ENCODE data around the gene SMIM45.

- TF ChIP-seq, protein P1, sequence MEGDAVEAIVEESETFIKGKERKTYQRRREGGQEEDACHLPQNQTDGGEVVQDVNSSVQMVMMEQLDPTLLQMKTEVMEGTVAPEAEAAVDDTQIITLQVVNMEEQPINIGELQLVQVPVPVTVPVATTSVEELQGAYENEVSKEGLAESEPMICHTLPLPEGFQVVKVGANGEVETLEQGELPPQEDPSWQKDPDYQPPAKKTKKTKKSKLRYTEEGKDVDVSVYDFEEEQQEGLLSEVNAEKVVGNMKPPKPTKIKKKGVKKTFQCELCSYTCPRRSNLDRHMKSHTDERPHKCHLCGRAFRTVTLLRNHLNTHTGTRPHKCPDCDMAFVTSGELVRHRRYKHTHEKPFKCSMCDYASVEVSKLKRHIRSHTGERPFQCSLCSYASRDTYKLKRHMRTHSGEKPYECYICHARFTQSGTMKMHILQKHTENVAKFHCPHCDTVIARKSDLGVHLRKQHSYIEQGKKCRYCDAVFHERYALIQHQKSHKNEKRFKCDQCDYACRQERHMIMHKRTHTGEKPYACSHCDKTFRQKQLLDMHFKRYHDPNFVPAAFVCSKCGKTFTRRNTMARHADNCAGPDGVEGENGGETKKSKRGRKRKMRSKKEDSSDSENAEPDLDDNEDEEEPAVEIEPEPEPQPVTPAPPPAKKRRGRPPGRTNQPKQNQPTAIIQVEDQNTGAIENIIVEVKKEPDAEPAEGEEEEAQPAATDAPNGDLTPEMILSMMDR (IDR thresholded peaks at IDR 0.05; ENCODE audit: poor library complexity, severe bottlenecking) = no peak
- no peak for TF ChIP-seq RAD21 (conservative IDR thresholded peaks at IDR 0.05)
- TF ChIP-seq EP300 (conservative IDR thresholded peaks at IDR 0.05; ENCODE audit: poor library complexity, severe bottlenecking) = no peak
- no peak for TF ChIP-seq EZH2 (IDR thresholded peaks at IDR 0.05; ENCODE audit: borderline replicate concordance, insufficient read depth, low read length, poor library complexity, severe bottlenecking)
- TF ChIP-seq TAF1 (IDR thresholded peaks at IDR 0.05; ENCODE audit: low read depth) = no peak
- TF ChIP-seq, protein P2, sequence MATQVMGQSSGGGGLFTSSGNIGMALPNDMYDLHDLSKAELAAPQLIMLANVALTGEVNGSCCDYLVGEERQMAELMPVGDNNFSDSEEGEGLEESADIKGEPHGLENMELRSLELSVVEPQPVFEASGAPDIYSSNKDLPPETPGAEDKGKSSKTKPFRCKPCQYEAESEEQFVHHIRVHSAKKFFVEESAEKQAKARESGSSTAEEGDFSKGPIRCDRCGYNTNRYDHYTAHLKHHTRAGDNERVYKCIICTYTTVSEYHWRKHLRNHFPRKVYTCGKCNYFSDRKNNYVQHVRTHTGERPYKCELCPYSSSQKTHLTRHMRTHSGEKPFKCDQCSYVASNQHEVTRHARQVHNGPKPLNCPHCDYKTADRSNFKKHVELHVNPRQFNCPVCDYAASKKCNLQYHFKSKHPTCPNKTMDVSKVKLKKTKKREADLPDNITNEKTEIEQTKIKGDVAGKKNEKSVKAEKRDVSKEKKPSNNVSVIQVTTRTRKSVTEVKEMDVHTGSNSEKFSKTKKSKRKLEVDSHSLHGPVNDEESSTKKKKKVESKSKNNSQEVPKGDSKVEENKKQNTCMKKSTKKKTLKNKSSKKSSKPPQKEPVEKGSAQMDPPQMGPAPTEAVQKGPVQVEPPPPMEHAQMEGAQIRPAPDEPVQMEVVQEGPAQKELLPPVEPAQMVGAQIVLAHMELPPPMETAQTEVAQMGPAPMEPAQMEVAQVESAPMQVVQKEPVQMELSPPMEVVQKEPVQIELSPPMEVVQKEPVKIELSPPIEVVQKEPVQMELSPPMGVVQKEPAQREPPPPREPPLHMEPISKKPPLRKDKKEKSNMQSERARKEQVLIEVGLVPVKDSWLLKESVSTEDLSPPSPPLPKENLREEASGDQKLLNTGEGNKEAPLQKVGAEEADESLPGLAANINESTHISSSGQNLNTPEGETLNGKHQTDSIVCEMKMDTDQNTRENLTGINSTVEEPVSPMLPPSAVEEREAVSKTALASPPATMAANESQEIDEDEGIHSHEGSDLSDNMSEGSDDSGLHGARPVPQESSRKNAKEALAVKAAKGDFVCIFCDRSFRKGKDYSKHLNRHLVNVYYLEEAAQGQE (IDR thresholded peaks at IDR 0.05; ENCODE audit: borderline replicate concordance) = no peak
These were observed 34.5 kb upstream of the SMIM45 start for GRCh38 chr22:41917375-41917902.

All from neural cell (in vitro differentiated cells).